ENCODE results near the gene CNN2. TPM values are rescaled to one million over a fixed set of nuclear protein-coding genes. Genes with fewer than 3 reads are reported as not detected.

CNN2 gene
- total and polyA plus RNA-seq, 8 donors: 133 to 259 (median 180) TPM

- Histone ChIP-seq H3K36me3 (peaks cover 0 to 36% of the 10 kb centered on the region in 2 donors), H3K9me3 (no peaks in the 10 kb centered on the region), H3K27me3 (peaks cover 10 to 41% of the 10 kb centered on the region in 2 donors), H3K27ac (peak overlapping the region; percentile 55 to 92), H3K4me1 (peaks cover 9 to 90% of the 10 kb centered on the region in 2 donors), H3K4me3 (peak overlapping the region in 1 of 2 donors; percentile 85)
- DNase-seq: peak in 2 of 4 donors; percentile 89 to 95
- TF ChIP-seq CTCF (IDR thresholded peaks at IDR 0.05): peak in 1 of 2 donors; percentile 22
- intact Hi-C loops (cut with DNase I): no loop called here
- ATAC-seq: peak; percentile 7
Measured at GRCh38 chr19:1069009-1069779, 42.8 kb downstream of the CNN2 start.

- no peak for ATAC-seq
- intact Hi-C loops (cut with DNase I): no loop called here
- Histone ChIP-seq H3K4me3 (no peak overlapping the region), H3K27me3 (peaks cover 10 to 41% of the 10 kb centered on the region in 2 donors), H3K27ac (no peak overlapping the region), H3K36me3 (peaks cover 0 to 42% of the 10 kb centered on the region in 2 donors), H3K4me1 (peaks cover 18 to 89% of the 10 kb centered on the region in 2 donors), H3K9me3 (no peaks in the 10 kb centered on the region)
- no peak for TF ChIP-seq CTCF (IDR thresholded peaks at IDR 0.05)
- peak in 1 of 4 donors; percentile 59 for DNase-seq
Measured at GRCh38 chr19:1070576-1070930, 44.1 kb downstream of the CNN2 start.

GRCh38 chr19:1070931-1071791 is 44.8 kb downstream of the CNN2 start:
- peaks cover 18 to 89% of the 10 kb centered on the region in 2 donors for H3K4me1 ChIP-seq

GRCh38 chr19:1072371-1073015 is 46.1 kb downstream of the CNN2 start:
- H3K27me3 ChIP-seq: peaks cover 6 to 35% of the 10 kb centered on the region in 2 donors
- no peaks in the 10 kb centered on the region for H3K9me3 ChIP-seq
- H3K36me3 ChIP-seq: peaks cover 0 to 46% of the 10 kb centered on the region in 2 donors
- DNase-seq (no peak), ATAC-seq (no peak)
- no peak for TF ChIP-seq CTCF (IDR thresholded peaks at IDR 0.05)
- peaks cover 12 to 94% of the 10 kb centered on the region in 2 donors for H3K4me1 ChIP-seq
- intact Hi-C loops (cut with DNase I): no loop called here
- peak overlapping the region in 1 of 2 donors; percentile 28 for H3K27ac ChIP-seq
- no peak overlapping the region for H3K4me3 ChIP-seq

More at GRCh38 chr19:1070931-1071791, 44.8 kb downstream of the CNN2 start:
- Histone ChIP-seq H3K36me3 (peaks cover 0 to 46% of the 10 kb centered on the region in 2 donors), H3K27ac (no peak overlapping the region), H3K27me3 (peaks cover 10 to 41% of the 10 kb centered on the region in 2 donors), H3K4me3 (no peak overlapping the region), H3K9me3 (no peaks in the 10 kb centered on the region)
- DNase-seq: peak in 1 of 4 donors; percentile 80
- TF ChIP-seq CTCF (IDR thresholded peaks at IDR 0.05): no peak
- intact Hi-C loops (cut with DNase I): no loop called here
- no peak for ATAC-seq

Data from left lung (tissue), 10 donors.